NCI-H146 treated with DMSO at 0.1 percent for 48 hours (cell line): ENCODE measurements around the gene CYBA.
"Not testable (repeated sequence)": the region's sequence is repeated elsewhere in the genome, so short reads cannot be mapped to it uniquely, and the experiment has no call there.

Experiments
- DNase-seq: peaks from one replicate; lab custom pipeline; 2025; ENCODE audit not compliant: unreplicated experiment; lab: John Stamatoyannopoulos, UW

CYBA gene

GRCh38 chr16:88614818-88615580 is 35.9 kb downstream of the CYBA start:
- DNase-seq, result no peak

GRCh38 chr16:88613911-88614817 is 36.7 kb downstream of the CYBA start:
- no peak for DNase-seq

GRCh38 chr16:88613293-88613692 is 37.6 kb downstream of the CYBA start:
- no peak for DNase-seq

GRCh38 chr16:88610909-88611812 is 39.7 kb downstream of the CYBA start:
- no peak for DNase-seq

GRCh38 chr16:88610080-88610479 is 40.8 kb downstream of the CYBA start:
- no peak for DNase-seq

GRCh38 chr16:88609426-88609825 is 41.4 kb downstream of the CYBA start:
- not testable (repeated sequence) for DNase-seq

- DNase-seq, result no peak
Observed at GRCh38 chr16:88608076-88608475, 42.8 kb downstream of the CYBA start.

GRCh38 chr16:88606148-88606757 is 44.6 kb downstream of the CYBA start:
- no peak for DNase-seq

- DNase-seq, result no peak
Observed at GRCh38 chr16:88605186-88606147, 45.4 kb downstream of the CYBA start.

GRCh38 chr16:88602091-88602490 is 48.8 kb downstream of the CYBA start:
- DNase-seq, result no peak

GRCh38 chr16:88601313-88602036 is 49.4 kb downstream of the CYBA start:
- no peak for DNase-seq

- DNase-seq, result no peak
Observed at GRCh38 chr16:88600539-88600896, 50.3 kb downstream of the CYBA start.

GRCh38 chr16:88599825-88600538 is 50.9 kb downstream of the CYBA start:
- no peak for DNase-seq

GRCh38 chr16:88599092-88599733 is 51.6 kb downstream of the CYBA start:
- DNase-seq, result no peak

GRCh38 chr16:88597856-88598491 is 52.9 kb downstream of the CYBA start:
- DNase-seq, result peak; percentile 38

- DNase-seq, result no peak
Observed at GRCh38 chr16:88596483-88596882, 54.4 kb downstream of the CYBA start.

GRCh38 chr16:88595921-88596320 is 54.9 kb downstream of the CYBA start:
- DNase-seq, result no peak
